Stimulated activated CD4-positive, alpha-beta T cell treated with anti-CD3 and anti-CD28 coated beads, TNF-alpha, amount 100 ng/mL, for 4 hours (primary cell): ENCODE results near the gene ANKRD22.

Source experiments
- DNase-seq, 3 experiments: peaks; one replicate each; pipeline ENCODE4 v3.0.0-alpha.2; 2020; ENCODE audit warnings: low read depth in 3 of 3

ANKRD22 gene

DNA sequence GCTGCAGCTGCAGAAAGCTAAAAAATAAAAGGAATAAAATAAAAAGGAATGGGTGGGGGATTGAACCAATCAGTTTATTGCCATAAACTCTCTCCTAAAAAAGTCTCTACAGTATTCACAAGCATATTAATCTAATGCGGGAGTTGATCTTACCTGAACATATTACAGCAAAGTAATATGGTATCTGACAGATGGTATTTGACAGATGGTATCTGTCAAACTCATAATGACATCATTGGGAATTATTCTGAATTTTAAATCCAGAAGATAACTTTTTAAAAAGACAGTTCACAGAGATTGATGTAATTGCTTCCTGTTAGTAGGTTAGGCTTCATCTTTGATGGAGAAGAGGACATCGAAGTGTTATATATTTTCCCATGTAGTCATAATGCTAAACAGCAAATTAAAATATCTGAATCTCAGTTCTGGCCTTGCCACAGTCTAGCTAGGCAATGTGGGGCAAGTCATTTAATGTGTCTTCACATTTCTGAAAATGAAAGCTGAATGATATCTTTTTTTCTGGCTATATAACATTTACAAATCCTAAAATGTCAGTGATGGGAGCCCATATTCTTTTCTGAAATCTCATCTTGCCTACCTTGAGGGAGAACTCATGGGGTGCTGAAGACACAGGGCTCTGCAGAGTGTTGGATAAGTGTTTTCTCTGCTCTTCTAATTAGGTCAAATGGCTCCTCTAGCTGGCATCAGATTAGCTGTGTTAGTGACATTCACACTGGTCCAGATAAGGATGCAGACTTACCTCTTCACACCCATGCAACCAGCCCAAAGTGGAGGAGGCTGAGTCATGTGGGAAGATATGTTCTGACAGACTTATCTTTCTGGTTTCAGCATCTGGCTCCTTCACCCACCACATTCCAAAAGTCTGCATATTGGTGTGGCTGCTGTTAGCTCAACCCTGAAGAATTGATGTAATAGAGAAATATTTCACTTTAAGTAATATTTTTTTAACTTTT lies 51.2 kb downstream of the ANKRD22 start:
- no peak for DNase-seq

DNA sequence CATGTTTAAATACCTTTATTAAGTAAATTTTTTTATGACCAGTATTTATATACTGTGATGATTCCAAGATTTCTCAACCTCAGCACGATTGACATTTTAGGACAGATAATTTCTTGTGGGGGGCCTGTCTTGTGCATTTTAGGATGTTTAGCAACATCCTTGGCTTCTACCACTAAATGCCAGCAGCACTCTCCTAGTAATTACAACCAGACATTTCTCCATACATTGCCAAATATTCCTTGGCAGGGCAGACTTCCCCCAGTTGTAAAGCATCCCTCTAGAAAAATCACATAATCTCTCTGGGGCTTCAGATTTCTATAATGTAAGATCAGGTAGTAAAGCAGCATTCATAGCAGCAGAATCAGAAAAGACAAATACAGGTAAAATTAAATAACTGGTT lies 56.9 kb downstream of the ANKRD22 start:
- DNase-seq: no peak

DNA sequence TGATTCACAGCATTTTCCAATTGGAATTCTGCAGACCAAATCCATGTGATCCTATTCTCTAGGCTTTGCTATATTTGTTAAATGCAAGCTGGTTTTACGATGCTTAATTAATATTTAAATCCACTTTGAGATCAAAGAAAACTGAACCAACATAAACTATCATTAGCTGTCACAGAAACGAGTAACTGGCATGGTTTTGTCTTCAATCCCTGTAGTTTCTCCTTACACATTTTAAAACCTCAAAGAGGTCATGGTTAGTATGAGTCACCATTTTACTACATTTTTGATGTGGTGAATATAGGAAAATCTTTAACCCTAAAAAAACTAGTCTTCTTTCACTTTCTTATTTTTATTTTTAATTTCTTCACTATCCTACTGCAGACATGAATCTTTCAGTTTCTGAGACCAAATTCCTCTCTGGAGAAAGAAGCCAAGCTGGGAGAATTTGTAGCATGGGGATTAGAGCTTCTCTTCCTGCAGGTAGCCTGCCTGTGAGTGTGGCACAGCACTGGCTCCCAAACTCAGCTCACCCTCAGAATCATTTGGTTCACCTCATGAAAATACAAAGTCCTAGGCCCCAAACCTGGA lies 57.8 kb downstream of the ANKRD22 start:
- no peak for DNase-seq

DNA sequence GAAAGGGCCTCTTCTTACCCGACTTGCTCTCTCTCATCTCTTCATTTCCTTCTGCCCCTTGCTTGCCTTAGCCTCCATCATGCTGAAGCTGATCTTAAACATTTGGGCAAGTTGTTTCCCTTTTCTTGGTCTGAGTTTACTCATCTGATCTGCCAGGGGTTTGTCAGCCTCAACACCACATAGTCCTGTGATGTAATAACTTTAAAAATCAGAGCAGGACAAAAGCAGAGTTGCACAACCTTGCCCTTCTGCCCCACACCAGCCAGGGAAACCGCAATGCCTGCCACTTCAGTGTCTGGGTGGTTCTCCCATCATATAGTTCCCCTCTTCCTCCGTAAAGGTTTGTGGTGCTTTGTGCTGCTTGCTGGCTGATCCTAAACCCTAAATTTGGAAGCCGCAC lies 59.0 kb downstream of the ANKRD22 start:
- DNase-seq: no peak

DNA sequence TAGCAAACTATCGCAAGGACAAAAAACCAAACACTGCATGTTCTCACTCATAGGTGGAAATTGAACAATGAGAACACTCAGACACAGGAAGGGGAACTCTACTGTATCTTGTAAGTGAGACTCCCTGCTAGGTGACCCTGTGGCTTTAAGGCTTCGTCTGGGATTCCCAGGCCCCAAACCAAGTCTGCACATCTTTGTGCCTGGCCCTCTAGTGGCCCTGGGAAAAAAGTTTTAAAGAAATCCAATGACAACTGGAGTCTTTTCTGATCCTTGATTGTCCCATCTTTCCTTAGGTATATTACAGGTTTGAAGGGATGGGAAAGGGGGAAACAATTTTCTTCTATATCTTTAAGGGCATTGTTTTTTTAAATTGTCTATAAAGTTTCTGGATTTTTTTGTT lies 59.7 kb downstream of the ANKRD22 start:
- DNase-seq: no peak

DNA sequence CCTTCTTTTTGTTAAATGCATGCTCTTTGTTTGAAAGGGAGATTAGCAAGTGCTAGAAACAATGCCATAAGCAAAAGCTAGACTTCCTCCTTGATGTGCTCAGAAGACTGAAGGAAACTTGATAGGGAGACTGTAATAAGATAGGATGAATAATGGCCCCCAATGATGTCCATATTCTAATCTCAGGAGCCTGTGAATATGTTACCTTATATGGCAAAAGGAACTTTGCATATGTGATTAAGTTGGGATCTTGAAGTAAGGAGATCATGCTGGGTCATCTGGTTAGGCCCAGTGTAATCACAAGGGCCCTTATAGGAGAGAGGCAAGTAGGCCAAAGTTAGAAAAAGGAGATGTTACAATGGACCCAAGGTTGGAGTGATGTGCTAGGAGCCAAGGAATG lies 62.7 kb downstream of the ANKRD22 start:
- DNase-seq: no peak

DNA sequence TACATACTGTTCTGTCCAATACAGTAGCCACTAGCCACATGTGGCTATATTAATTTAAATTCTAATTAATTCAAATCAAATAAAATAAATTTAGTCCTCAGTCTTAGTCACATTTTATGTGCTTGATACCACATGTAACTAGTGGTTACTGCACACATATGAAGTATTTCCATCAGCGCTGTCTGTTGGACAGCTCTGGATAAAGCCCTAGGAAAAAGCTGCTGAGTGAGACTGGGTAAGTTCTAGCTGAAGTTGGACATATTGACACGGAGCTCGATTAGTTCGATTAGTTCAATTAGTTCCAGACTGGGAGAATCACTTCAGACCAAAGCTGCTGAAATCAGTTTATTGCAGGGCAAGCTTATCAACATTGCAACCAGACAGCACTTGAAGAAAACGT lies 64.2 kb downstream of the ANKRD22 start:
- DNase-seq: no peak

DNA sequence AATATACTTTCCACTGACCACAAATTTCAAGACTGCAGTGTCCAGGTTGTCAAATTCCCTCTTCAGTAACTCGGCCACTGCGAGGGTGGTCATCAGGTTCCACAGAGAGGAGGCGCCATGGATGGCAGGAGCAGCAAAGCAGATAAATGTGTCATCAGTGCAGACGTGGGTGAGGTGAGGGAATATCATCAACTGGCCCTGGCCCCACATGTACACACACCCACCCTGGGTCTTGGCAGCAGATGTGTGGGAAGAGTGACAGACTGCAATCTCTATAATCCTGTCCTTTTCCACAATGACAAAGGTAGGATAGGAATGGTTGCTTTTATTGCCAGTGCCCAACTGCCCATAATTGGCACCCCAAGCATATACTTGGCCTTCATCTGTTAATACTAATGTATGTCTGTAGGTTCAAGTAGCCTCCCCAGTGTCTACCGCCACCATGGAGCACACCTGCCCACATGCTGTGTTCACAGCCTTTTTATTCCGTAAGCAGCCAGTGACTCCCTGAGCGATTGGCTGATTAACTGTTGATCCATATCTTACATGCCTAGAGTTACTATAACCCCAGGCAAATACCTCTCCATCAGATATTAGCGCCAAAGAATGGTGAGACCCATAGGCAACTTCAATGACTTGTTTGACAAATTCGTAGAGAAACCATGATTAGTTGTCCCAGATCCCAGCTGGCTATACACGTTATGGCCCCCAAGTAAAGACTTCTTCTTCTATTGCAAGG lies 65.4 kb downstream of the ANKRD22 start:
- no peak for DNase-seq

DNA sequence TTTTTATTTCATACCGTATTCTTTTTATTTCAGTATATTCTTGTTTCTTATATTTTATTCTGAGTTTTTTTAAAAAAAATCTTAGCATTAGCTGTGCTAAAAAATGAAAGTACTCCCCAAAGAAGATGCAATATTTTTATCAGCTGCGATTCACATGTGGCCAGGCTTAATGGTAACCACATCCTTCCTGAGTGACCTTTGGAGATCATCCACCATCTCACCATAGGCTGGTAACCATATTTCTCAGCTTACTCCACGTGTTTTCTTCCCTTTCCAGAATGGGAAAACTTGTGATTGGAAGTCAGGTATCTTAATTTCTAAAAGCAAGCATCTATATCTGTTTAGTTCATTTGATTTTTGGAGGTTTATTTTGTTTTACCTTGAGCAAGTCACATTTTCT lies 67.9 kb downstream of the ANKRD22 start:
- no peak for DNase-seq

DNA sequence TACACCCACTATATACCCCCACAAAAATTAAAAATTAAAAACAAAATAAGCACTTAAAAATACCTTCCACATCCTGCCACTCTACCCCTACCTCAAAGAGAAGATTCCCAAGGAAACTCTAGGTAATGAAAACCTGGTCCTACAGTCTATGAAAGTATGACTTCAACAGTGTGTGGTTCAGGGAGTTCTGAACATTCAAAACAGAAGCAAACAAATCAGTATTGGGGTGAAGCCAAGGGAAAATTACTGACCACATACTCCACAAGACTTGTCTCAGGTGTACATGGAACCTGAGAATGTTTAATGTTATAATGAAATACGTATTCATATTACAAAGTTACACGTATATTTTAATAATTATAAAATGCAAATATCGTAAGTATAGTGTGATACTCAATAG lies 69.4 kb downstream of the ANKRD22 start:
- DNase-seq: no peak

DNA sequence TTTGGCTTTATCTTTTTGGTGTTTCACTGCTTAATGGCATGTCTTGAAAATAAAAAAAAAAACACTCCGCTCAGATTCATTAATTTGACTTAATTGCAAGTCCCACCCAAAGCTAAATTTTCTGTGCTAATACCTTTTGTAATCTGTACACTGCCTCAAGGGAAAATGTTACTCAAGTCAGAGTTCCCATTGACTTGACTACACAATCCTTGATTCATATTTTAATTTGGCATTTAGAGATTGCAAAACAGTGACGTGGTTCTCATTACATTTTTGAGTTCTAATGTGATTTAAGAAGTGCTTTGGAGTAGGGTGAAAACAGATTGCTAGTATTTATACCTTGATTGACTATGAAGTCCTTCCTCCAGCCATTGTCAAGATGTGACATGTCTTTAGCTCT lies 70.4 kb downstream of the ANKRD22 start:
- DNase-seq: no peak
